ENCODE data around the gene PPIL3.

DNA sequence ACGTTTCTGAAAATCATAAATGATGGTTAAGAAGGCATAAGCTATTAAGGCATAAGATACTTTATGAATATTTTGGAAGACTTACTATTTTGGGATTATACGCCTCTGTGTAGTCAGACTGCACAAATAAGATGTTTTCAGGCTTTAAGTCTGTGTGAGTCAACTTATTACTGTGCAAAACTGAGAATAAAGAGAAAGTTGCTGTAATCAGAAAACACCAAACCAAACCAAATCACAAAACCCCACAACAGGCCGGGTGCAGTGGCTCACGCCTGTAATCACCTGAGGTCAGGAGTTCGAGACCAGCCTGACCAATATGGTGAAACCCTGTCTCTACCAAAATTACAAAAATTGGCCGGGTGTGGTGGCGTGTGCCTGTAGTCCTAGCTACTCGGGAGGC lies 32.1 kb downstream of the PPIL3 start:
- TF ChIP-seq, protein P1, sequence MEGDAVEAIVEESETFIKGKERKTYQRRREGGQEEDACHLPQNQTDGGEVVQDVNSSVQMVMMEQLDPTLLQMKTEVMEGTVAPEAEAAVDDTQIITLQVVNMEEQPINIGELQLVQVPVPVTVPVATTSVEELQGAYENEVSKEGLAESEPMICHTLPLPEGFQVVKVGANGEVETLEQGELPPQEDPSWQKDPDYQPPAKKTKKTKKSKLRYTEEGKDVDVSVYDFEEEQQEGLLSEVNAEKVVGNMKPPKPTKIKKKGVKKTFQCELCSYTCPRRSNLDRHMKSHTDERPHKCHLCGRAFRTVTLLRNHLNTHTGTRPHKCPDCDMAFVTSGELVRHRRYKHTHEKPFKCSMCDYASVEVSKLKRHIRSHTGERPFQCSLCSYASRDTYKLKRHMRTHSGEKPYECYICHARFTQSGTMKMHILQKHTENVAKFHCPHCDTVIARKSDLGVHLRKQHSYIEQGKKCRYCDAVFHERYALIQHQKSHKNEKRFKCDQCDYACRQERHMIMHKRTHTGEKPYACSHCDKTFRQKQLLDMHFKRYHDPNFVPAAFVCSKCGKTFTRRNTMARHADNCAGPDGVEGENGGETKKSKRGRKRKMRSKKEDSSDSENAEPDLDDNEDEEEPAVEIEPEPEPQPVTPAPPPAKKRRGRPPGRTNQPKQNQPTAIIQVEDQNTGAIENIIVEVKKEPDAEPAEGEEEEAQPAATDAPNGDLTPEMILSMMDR (IDR thresholded peaks at IDR 0.05) = no peak
- TF ChIP-seq POLR2A (IDR thresholded peaks at IDR 0.05) = no peak

All from upper lobe of left lung (tissue), 4 donors.